OCI-LY1 (cell line): Measurements from ENCODE around the gene PHACTR4.
"Not testable (repeated sequence)": the region's sequence is repeated elsewhere in the genome, so short reads cannot be mapped to it uniquely, and the experiment has no call there.

Experiments used
- H2AFZ ChIP-seq: fragments of 200-600 bp; sonication (generic), shearing (Covaris generic); 2 replicates; pipeline ENCODE4 v1.6.0; 2014; ENCODE audit warnings: antibody characterized with exemption, mild to moderate bottlenecking, low read length
- H3F3A ChIP-seq: fragments of 200-600 bp; sonication (generic), shearing (Covaris generic); 2 replicates; pipeline ENCODE4 v1.6.0; 2014; ENCODE audit warnings: mild to moderate bottlenecking, antibody characterized with exemption, low read length, moderate library complexity; ENCODE audit not compliant: insufficient read depth
- H3K27ac ChIP-seq: fragments of 200-600 bp; sonication (generic); 2 replicates; pipeline ENCODE4 v1.5.1; 2014; ENCODE audit warnings: low read length, mixed run types, mild to moderate bottlenecking, low read depth; ENCODE audit not compliant: poor library complexity, severe bottlenecking
- H3K27me3 ChIP-seq: fragments of 200-600 bp; sonication (generic); 2 replicates; pipeline ENCODE4 v1.6.0; 2014; ENCODE audit warnings: antibody characterized with exemption, mild to moderate bottlenecking, low read length, moderate library complexity; ENCODE audit not compliant: insufficient read depth
- H3K36me3 ChIP-seq: fragments of 200-600 bp; sonication (generic); 2 replicates; pipeline ENCODE4 v1.6.1; 2014; ENCODE audit warnings: mild to moderate bottlenecking, antibody characterized with exemption, low read length, moderate library complexity, mixed read lengths; ENCODE audit not compliant: insufficient read depth
- H3K4me1 ChIP-seq: fragments of 200-600 bp; sonication (generic); 2 replicates; pipeline ENCODE4 v1.5.1; 2014; ENCODE audit warnings: mild to moderate bottlenecking, low read length, moderate library complexity; ENCODE audit not compliant: insufficient read depth, severe bottlenecking
- H3K4me2 ChIP-seq: fragments of 200-600 bp; sonication (generic), shearing (Covaris generic); 2 replicates; pipeline ENCODE4 v1.6.1; 2014; ENCODE audit warnings: low read length
- H3K4me3 ChIP-seq: fragments of 200-600 bp; sonication (generic); 2 replicates; pipeline ENCODE4 v1.5.1; 2014; ENCODE audit warnings: low read length, low read depth, mild to moderate bottlenecking, mixed read lengths; ENCODE audit not compliant: poor library complexity, severe bottlenecking
- H3K79me2 ChIP-seq: fragments of 200-600 bp; shearing (Covaris generic); 2 replicates; pipeline ENCODE4 v1.6.1; 2016; ENCODE audit warnings: mixed run types, low read length, mixed read lengths; ENCODE audit not compliant: insufficient read depth
- H3K9ac ChIP-seq: fragments of 200-600 bp; sonication (generic), shearing (Covaris generic); 2 replicates; pipeline ENCODE4 v1.6.1; 2014; ENCODE audit warnings: mild to moderate bottlenecking, low read length, mixed read lengths
- H3K9me2 ChIP-seq: fragments of 200-600 bp; sonication (generic), shearing (Covaris generic); 2 replicates; pipeline ENCODE4 v1.6.1; 2014; ENCODE audit warnings: low read depth, mild to moderate bottlenecking, low read length, mixed read lengths
- H3K9me3 ChIP-seq: fragments of 200-600 bp; shearing (Covaris generic); 2 replicates; pipeline ENCODE4 v1.6.1; 2014; ENCODE audit warnings: low read length, mixed read lengths
- H4K20me1 ChIP-seq: fragments of 200-600 bp; sonication (generic), shearing (Covaris generic); 2 replicates; pipeline ENCODE4 v1.6.0; 2016; ENCODE audit warnings: mild to moderate bottlenecking, low read length; ENCODE audit not compliant: insufficient read depth
- EZH2 ChIP-seq: fragments of 200-600 bp; sonication (generic), shearing (Covaris generic); IDR thresholded peaks from 2 replicates; pipeline ENCODE4 v1.8.0; 2017; ENCODE audit warnings: borderline replicate concordance, mixed run types, mild to moderate bottlenecking, antibody characterized with exemption, low read length, moderate library complexity, mixed read lengths
- TF ChIP-seq, protein P1 (sequence below): fragments of 200-600 bp; sonication (generic), shearing (Covaris generic); IDR thresholded peaks from 2 replicates; pipeline ENCODE4 v1.5.1; 2017; ENCODE audit warnings: mild to moderate bottlenecking, antibody characterized with exemption, low read length, moderate library complexity, mixed read lengths

PHACTR4 gene

DNA sequence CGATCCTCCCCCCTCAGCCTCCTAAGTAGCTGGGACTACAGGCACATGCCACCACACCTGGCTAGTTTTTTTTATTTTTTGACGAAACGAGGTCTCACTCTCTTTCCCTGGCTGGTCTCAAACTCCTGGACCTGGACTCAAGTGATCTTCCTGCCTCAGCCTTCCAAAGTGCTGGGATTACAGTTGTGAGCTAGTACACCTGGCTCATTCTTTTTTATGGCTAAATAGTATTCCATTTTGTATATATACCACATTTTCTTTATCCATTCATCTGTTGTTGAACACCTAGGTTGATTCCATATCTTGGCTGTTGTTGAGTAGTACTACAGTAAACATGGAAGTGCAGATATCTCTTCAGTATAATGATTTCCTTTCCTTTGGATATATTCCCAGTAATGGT lies 74.0 kb downstream of the PHACTR4 start:
- H3F3A ChIP-seq, result no peaks in the 10 kb centered on the region
- H3K36me3 ChIP-seq, result no peaks in the 10 kb centered on the region
- H3K27me3 ChIP-seq, result no peaks in the 10 kb centered on the region
- H2AFZ ChIP-seq, result no peak overlapping the region
- no peak overlapping the region for H3K27ac ChIP-seq
- H3K79me2 ChIP-seq, result no peaks in the 10 kb centered on the region
- no peak overlapping the region for H3K4me2 ChIP-seq
- H4K20me1 ChIP-seq, result no peaks in the 10 kb centered on the region
- no peaks in the 10 kb centered on the region for H3K9me2 ChIP-seq
- H3K9me3 ChIP-seq, result no peaks in the 10 kb centered on the region
- peaks cover 19% of the 10 kb centered on the region for H3K4me1 ChIP-seq
- TF ChIP-seq EZH2, result no peak
- TF ChIP-seq, protein P1, sequence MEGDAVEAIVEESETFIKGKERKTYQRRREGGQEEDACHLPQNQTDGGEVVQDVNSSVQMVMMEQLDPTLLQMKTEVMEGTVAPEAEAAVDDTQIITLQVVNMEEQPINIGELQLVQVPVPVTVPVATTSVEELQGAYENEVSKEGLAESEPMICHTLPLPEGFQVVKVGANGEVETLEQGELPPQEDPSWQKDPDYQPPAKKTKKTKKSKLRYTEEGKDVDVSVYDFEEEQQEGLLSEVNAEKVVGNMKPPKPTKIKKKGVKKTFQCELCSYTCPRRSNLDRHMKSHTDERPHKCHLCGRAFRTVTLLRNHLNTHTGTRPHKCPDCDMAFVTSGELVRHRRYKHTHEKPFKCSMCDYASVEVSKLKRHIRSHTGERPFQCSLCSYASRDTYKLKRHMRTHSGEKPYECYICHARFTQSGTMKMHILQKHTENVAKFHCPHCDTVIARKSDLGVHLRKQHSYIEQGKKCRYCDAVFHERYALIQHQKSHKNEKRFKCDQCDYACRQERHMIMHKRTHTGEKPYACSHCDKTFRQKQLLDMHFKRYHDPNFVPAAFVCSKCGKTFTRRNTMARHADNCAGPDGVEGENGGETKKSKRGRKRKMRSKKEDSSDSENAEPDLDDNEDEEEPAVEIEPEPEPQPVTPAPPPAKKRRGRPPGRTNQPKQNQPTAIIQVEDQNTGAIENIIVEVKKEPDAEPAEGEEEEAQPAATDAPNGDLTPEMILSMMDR, result no peak
- no peak overlapping the region for H3K9ac ChIP-seq
- H3K4me3 ChIP-seq, result no peak overlapping the region

DNA sequence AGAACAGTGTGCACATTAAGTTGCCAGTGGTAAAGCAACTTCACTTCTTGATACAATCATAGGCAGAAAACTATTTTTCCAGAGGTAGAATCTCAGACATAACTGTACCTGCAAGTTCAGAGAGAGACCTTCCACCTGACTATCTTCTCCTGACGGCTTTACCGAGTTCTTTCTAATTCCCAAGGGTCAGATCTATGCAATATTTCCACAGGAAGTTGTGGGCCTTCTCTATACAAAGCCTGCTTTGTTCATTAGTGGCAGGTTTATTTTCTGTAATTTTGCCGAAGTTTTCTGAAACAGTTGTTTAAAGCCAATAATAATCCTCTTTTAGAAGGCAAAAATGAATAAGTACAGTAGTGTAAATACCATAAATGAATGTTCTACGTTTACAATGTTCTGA lies 78.1 kb downstream of the PHACTR4 start:
- H3K9me3 ChIP-seq, result no peaks in the 10 kb centered on the region
- no peaks in the 10 kb centered on the region for H4K20me1 ChIP-seq
- peak overlapping the region; percentile 44; the same call in 1 of the 2 replicates for H3K9ac ChIP-seq
- peak overlapping the region; percentile 70 for H3K27ac ChIP-seq
- no peaks in the 10 kb centered on the region for H3F3A ChIP-seq
- H3K4me3 ChIP-seq, result no peak overlapping the region
- H2AFZ ChIP-seq, result no peak overlapping the region
- no peaks in the 10 kb centered on the region for H3K36me3 ChIP-seq
- H3K27me3 ChIP-seq, result no peaks in the 10 kb centered on the region
- peaks cover 27% of the 10 kb centered on the region for H3K4me1 ChIP-seq
- TF ChIP-seq EZH2, result no peak
- no peaks in the 10 kb centered on the region for H3K9me2 ChIP-seq
- H3K79me2 ChIP-seq, result no peaks in the 10 kb centered on the region
- H3K4me2 ChIP-seq, result peak overlapping the region; percentile 27; the same call in 1 of the 2 replicates

DNA sequence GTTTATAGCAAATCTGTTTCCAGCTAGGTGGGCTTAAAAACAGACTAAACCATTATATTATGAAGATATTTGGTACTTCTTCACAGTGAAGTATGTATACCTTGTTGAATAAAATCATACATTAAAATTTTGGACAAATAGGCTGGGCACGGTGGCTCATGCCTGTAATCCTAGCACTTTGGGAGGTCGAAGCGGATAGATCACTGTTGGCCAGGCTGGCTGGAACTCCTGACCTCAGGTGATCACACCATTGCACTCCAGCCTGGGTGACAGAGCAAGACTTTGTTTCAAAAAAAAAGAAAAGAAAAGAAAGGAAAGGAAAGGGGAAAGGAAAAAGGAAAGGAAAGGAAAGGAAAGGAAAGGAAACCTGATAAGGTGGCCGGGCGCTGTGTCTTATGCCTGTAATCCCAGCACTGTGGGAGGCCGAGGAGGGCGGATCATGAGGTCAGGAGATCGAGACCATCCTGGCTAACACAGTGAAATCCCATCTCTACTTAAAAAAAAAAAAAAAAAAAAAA lies 78.6 kb downstream of the PHACTR4 start:
- H3K4me3 ChIP-seq, H3K9me3 ChIP-seq, H3K27me3 ChIP-seq, H3K9me2 ChIP-seq, H4K20me1 ChIP-seq, H3K79me2 ChIP-seq, H3K4me2 ChIP-seq, H3F3A ChIP-seq, H3K36me3 ChIP-seq, H2AFZ ChIP-seq: not testable (repeated sequence)
- Histone ChIP-seq H3K27ac (peak overlapping the region; percentile 70), H3K9ac (peak overlapping the region; percentile 44; the same call in 1 of the 2 replicates), H3K4me1 (peaks cover 27% of the 10 kb centered on the region)

DNA sequence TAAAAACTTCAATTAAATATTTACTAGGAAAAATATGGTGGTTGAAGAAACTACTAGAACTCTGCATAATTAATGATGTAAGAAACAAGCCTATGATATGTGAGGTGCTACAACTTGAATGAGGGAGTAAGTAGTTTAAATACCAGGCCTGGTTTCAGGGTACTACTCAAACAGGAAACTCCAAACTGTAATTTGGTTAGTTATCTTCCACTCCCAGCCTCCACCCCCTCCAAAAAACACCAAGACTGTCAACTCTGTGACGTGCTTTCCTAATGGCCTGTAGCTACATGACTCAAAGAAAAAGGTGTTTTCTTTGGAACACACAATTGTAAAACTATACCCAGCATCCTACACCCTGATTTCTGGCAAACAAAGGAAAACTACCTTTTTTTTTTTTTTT lies 80.4 kb downstream of the PHACTR4 start:
- peak overlapping the region; percentile 57 for H3K27ac ChIP-seq
- no peak overlapping the region for H3K4me3 ChIP-seq
- no peaks in the 10 kb centered on the region for H3K36me3 ChIP-seq
- peaks cover 27% of the 10 kb centered on the region for H3K4me1 ChIP-seq
- H3K9ac ChIP-seq, result no peak overlapping the region
- H3K9me3 ChIP-seq, result no peaks in the 10 kb centered on the region
- TF ChIP-seq, protein P1, result no peak
- no peak for TF ChIP-seq EZH2
- 0 out of 2 replicates have a peak overlapping the region, but pooled peaks have one; percentile 0 for H3K4me2 ChIP-seq
- no peaks in the 10 kb centered on the region for H4K20me1 ChIP-seq
- no peaks in the 10 kb centered on the region for H3K9me2 ChIP-seq
- H3K79me2 ChIP-seq, result no peaks in the 10 kb centered on the region
- H3F3A ChIP-seq, result no peaks in the 10 kb centered on the region; the same call in 1 of the 2 replicates
- no peaks in the 10 kb centered on the region for H3K27me3 ChIP-seq
- H2AFZ ChIP-seq, result no peak overlapping the region
